SU-DHL-6 (cell line): Measurements from ENCODE around the gene B4GALNT3.

Experiments
- CTCF ChIP-seq: fragments of 200-600 bp; sonication (generic); IDR thresholded peaks from one replicate; pipeline ENCODE4 v1.5.1; 2017; ENCODE audit warnings: antibody characterized with exemption, mild to moderate bottlenecking, low read length, moderate library complexity; ENCODE audit not compliant: insufficient read depth, poor library complexity, severe bottlenecking
- EZH2phosphoT487 ChIP-seq: fragments of 200-600 bp; sonication (generic), shearing (Covaris generic); conservative IDR thresholded peaks from 2 replicates; pipeline ENCODE4 v1.6.1; 2018; ENCODE audit warnings: mild to moderate bottlenecking, antibody characterized with exemption, low read length, moderate library complexity, mixed read lengths

DNA sequence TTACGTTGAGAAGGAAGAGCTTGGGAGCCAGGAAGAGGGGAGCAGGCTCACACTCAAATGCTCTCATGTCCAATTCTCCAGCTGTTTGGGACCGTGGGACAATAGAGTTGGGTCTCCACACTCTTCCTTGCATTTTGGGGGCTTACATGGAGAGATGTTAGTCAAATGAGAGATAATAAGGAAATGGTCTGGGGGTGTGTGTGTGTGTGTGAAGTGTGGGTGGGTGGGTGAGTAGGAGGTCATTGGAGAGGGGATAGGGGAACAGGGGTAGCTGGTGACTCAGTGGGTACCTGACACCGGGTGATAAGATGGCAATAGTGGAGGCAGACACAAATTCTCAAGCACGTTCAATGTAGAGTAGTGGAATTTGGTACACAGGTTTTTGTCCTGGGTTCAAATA, 68.0 kb downstream of the B4GALNT3 start:
- TF ChIP-seq CTCF (no peak), EZH2phosphoT487 (no peak)
